EL (cell line): ENCODE data around the gene SLMAP.

Source experiments
- DNase-seq: peaks from one replicate; pipeline ENCODE4 v3.0.0-alpha.2; 2016

The SLMAP gene, protein sequence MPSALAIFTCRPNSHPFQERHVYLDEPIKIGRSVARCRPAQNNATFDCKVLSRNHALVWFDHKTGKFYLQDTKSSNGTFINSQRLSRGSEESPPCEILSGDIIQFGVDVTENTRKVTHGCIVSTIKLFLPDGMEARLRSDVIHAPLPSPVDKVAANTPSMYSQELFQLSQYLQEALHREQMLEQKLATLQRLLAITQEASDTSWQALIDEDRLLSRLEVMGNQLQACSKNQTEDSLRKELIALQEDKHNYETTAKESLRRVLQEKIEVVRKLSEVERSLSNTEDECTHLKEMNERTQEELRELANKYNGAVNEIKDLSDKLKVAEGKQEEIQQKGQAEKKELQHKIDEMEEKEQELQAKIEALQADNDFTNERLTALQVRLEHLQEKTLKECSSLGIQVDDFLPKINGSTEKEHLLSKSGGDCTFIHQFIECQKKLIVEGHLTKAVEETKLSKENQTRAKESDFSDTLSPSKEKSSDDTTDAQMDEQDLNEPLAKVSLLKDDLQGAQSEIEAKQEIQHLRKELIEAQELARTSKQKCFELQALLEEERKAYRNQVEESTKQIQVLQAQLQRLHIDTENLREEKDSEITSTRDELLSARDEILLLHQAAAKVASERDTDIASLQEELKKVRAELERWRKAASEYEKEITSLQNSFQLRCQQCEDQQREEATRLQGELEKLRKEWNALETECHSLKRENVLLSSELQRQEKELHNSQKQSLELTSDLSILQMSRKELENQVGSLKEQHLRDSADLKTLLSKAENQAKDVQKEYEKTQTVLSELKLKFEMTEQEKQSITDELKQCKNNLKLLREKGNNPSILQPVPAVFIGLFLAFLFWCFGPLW

DNA sequence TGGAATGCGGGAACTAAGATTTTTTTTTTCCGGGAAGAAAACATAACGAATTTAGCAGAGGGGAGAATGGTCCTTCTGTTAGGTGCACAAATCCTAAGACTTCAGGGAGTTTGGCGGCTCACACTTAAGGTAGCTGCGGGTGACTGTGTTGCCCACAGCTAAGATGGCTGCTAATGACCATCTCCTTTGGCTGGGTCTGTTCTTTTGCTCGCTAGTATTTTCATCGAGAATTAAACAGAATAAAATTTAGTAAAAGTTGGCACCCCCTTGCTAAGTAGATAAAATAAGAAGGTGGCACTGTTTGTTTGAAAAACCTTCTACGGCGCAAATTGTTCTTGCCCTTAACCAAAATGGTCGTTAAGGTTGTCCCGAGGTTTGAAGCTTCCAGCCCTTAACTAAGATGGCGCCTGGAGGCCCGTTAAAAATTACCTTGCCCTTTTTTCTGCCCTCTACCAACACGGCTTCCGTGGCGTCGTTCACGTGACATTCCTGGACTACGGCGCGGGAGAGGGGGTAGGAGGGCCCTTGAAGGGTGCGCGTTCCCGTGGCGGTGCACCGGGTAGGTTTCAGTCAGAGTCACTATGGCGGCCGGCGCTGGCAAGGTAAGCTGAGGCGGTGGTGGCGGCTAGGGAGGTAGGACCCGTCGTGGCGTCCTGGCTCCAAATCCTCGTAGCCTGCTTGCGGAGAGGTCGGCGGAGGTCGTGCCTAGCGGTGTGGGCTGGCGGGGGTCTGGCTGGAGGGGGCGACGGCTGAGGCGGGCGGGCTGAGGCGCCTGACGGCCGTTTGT is at the start of gene SLMAP:
Gene SLMAP (plus strand): TSS at position 569 of the 787 bp plus-strand sequence. CDS start 1,343 bp downstream, outside the sequence.
- peak; percentile 97 for DNase-seq

DNA sequence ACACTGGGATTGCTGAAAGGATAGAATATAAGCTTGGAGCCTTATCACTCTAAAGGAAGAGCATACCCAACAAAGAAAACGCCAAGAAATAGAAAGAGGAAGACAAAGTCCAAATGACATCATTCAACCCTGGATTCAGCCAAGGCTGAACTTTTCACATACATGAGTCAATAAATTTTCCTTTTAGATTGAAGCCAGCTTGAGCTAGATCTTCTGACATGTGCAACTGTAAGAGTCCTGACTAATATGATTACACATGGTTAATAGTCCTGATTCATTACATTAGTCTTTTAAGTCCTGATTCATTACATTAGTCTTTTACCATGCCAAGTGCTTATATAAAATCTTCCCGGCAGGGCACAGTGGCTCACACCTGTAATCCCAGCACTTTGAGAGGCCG is 49.6 kb upstream of the SLMAP start:
- DNase-seq = peak; percentile 71

DNA sequence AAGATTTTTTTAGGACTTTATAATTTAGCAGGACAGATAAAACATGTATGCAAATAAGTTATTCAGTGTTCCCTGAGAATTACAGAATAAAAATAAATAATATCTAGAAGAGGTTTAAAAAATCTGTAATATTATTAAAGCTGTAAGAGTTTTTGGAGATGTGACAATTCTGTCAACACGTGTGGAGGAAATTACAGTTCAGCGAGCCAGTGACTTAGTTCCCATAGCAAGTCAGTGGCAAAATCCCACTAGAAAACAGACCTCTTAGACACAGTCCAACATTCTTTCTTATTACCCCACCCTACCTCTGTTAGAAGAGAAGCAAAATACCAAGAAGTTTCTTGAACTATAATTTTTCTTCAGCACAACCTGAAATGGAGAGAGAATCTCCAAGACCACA is 47.1 kb upstream of the SLMAP start:
- DNase-seq = no peak

DNA sequence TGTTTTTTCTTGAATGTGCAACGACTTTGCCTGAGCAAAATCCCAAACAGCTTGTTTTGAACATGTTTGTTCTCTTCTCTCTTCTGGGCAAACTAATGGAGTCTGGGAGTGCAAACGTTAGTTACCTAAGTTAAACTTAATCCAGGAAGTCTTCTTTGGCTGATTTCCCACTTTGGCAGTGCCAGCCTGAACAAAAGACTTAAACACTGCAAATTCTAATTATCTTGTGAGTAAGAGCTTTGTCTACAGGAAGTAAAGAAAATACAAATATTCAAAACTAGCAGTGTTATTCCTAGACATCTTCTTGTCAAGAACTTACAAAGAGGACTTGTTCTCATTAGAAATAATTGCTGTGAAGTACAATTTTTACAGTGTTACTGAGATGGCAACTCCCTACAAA is 46.5 kb upstream of the SLMAP start:
- DNase-seq = no peak

DNA sequence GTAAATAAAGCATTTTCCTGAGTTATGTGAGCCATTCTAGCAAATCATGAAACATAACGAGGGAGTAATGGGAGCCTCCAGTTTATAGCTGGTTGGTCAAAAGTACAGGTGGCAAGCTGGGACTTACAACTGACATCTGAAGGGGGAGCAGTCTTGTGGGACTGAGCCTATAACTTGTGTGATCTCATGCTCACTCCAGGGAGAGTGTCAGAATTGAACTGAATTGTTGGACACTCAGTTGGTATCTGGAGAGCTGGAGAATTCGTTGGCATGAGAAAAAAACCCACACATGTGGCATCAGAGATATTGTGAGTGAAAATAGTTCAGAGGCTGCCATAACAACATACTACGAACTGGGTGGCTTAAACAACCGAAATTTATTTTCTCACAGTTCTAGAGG is 40.4 kb upstream of the SLMAP start:
- DNase-seq = no peak

DNA sequence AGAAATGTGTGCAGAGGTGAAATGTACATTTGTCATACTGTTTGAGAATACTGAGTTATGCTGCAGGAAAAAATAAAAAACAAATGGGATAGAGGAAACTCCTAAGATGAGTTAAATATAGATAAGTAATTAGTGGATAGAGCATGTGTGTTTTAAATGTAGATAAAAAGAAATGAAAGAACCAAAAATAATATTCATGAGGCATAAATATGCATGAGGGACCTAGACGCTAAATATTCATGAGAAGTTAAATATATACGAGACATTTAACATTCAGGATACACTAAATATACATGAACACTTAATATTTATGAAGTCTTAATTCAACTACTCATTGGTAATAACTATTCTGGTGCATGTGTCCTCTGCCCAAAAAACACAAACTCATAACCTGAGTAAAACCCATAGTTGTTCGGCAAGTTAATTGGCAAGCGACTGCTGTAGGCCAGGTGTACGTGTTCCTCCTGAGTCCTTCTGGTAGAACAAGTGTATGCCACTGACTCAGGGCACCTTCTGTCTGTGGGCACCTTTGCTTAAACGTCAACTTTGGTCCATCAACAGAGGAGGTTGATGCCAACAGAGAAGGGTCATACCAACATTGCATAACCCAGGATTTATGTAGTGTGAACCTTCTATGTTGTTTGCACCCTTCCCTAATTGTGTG is 38.8 kb upstream of the SLMAP start:
- no peak for DNase-seq

DNA sequence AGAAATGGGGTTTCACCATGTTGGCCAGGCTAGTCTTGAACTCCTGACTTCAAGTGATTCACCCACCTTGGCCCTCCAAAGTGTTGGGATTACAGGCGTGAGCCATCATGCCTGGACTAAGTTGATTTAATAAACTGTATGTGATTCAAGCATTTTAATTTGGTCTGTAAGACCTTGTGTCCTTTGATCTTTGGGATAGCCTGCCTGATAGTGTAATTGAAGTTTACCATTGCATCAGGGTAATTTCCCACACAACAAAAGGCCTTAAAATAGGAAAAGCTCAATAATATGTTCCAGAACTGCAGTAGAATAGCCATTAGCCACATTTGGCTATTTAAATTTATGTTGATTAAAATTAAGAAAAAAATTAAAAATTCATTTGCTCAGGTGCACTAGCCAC is 38.0 kb upstream of the SLMAP start:
- DNase-seq = no peak

DNA sequence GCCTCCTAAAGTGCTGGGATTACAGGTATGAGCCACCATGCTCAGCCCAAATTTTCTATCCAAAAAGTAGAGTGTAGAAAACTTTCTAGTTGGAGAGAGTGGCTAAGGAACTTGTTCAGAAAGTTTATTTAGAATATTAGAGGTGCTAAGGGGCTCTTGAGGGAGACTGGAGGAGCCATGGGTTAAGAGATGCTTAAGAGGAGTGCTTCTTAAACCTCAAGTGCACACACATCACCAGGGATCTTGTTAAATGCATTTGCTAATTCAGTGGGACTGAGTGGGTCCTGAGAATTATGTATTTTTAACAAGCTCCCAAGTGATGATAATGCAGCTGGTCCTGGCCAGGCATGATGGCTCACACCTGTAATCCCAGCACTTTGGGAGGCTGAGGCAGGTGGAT is 29.7 kb upstream of the SLMAP start:
- no peak for DNase-seq

DNA sequence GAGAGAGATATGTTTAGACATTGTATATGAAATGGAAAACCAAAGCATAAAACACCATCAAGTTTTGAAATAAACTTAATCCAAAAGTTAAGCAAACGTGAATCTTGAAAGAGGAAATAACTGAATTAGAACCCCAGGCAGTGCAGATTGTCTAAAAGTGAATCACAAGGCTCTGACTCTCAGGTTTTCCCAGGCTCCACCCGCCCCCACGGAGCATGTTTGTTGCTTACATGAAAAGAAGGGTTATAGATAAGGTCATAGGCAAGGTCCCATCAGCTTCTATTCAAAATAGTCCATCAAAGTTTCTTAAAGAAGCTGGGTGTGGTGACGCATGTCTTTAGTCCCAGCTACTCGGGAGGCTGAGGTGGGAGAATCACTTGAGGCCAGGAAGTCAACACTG is 29.0 kb upstream of the SLMAP start:
- peak; percentile 19 for DNase-seq

DNA sequence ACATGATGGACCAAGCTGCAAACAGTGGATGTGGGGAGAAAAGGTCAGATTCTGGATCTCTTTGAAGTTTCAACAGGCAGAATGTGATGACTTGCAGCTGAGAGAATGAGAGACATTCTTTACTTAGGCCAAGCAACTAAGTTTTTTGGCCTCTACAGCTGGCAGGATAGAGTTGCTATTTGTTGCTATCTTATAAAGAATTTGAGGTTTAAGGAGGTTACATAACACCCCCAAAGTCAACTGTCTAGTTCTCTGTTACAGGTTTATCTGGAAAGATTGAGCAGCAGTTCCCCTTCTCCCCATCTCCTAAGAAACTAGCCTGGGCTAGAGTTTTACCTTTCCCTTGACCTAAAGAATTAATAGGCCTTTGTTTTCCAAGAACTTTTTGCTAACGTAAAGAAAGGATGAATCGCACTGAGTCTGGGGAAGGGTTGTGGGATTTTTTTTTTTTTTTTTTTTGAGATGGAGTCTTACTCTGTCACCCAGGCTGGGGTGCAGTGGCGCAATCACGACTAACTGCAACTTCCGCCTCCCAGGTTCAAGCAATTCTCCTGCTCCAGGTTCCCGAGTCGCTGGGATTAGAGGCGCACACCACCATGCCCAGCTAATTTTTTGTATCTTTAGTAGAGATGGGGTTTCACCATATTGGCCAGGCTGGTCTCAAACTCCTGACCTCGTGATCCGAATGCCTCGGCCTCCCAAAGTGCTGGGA is 26.6 kb upstream of the SLMAP start:
- DNase-seq = no peak

DNA sequence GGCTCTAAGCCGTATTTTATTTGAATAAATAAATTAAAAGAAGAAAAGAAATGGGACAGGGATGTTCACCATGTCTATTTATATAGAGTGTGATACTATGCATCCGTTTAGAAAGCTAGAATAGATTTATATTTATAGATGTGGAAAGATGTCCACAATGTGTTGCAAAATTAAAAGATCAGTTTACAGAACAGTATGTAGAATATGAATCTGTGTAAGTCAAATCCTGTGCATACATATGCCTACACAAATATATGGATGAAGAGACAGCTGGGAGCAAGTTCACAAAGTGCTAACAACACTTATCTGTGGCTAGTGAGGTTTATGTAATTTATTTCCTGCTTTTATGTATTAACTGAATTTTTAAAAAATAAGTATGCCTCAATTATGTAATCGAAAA is 25.4 kb upstream of the SLMAP start:
- DNase-seq = no peak

DNA sequence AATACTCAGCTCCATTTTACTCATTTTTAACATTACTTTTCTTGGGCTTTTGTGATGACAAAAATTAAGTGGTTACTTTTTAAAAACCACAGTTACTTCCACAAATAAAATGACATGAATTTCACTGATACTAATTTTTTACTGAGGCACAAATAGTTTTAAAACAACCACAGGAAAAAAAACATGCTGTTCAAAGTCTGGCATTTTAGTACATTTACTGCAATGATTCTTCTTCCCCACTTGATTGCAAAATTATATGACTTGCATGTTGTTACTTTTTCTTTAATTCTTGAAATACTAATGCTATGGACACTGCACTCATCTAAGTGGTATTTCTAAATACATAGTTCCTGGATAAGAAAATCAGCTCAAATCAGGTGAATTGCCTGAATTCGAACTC is 24.8 kb upstream of the SLMAP start:
- DNase-seq = no peak

DNA sequence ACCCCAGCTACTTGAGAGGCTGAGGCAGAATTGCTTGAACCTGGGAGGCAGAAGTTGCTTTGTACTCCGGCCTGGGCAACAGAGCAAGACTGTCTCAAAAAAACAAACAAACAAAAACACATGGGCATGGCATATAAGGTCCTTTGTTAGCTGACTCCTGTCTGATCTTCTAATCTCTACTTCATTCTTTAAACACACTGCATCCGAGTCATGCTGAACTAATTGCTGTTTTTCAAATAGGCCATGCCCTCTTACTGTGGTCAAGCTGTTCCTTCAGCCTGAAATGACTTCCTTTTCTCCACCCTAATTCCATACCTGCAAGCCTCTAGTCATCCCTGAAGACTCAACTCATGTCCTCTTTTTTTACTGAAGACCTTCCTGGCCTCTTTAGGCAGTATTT is 22.3 kb upstream of the SLMAP start:
- DNase-seq = peak; percentile 16

DNA sequence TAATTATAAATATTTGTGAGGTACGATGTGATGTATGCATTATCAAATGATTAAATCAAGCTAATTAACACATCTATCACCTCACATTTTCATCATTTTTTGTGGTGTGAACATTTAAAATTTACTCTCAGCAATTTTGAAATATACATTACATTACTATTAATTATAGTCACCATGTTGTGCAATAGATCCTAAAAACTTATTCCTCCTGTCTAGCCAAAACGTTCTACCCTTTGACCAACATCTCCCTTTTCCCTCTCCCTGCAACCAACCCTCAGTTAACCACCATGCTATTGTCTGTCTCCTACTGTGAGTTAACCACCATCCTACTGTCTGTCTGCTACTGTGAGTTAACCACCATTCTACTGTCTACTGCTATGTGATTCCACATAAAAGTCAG is 20.7 kb upstream of the SLMAP start:
- no peak for DNase-seq

DNA sequence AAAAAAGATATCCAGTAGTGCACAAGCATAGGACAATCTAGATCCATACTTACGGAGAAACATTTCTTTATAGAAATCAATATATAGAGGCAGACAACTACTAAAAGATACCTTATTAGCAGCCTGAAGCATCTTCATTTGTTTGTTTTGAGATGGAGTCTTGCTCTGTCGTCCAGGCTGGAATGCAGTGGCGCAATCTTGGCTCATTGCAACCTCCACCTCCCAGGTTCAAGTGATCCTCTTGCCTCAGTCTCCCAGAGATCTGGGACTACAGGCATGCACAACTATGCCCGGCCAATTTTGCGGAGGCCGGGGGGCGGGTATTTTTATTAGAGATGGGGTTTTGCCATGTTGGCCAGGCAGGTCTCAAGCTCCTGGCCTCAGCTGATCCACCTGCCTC is 18.3 kb upstream of the SLMAP start:
- DNase-seq = no peak

DNA sequence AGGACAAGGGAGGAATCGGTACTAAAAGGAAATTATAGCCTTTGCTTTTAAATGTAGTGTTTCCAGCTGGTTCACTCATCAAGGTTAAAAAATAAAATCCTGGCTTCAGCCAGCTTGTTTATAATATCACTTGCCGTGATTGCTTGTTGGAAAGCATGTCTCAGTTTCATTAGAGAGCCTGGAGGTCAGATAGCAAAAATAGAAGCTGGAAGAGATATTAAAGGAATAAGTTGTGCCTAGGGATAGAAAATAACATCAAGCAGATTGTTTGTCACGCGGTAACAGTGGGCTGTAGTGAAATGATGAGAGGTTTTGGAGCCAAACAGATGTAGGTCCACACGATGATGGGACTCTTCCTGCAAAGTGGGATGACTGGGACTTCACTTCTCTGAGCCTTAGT is 17.7 kb upstream of the SLMAP start:
- DNase-seq = no peak

DNA sequence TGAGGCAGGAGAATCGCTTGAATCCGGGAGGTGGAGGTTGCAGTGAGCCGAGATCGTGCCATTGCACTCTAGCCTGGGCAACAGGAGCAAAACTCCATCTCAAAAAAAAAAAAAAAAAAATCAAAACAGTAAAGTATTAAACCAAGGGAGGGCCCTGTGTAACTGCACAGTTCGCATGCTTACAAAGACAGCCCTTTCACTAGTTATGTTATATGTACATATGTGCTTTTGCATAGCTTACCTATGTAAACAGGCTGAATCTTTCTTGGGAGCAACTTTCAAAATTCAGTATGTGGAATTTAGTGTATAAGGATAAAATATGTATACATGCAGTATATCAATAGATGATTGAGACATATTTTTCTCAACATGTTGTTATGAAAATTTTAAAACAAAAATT is 16.1 kb upstream of the SLMAP start:
- no peak for DNase-seq

DNA sequence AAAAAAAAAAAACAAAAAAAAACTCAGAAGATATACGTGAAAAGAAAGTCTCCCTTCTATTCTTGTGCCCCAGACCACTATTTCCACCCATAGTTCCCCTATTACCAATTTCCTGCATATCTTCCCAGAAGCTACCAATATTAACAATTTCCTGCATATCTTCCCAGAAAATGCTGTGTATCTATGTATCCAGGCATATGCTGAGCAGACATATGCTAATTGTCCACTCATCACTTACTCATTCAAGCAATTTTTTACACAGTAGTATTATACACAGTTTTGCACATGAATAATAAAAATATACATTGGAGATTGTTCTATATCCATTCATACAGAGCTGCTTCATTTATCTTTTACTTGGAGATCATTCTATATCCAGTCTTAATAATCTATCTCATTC is 12.6 kb upstream of the SLMAP start:
- DNase-seq = peak; percentile 37

DNA sequence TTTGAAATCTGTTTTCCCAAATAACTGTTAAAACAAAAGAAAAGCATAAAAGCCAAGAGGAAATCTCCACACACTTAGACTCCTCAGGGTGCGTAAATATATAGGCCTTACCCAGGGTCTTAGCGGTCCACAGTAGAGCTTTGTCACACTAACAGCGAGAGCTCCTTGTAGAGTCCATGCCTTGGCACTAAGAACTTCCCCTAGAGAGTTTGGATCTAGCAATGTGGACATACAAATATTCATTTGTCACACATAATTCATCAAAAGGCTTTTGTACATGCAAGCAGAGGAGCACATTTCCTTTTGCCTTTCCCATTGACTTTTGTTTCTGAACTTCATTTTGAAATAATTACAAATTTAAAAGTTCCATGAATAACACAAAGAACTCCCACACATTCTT is 11.0 kb upstream of the SLMAP start:
- no peak for DNase-seq

DNA sequence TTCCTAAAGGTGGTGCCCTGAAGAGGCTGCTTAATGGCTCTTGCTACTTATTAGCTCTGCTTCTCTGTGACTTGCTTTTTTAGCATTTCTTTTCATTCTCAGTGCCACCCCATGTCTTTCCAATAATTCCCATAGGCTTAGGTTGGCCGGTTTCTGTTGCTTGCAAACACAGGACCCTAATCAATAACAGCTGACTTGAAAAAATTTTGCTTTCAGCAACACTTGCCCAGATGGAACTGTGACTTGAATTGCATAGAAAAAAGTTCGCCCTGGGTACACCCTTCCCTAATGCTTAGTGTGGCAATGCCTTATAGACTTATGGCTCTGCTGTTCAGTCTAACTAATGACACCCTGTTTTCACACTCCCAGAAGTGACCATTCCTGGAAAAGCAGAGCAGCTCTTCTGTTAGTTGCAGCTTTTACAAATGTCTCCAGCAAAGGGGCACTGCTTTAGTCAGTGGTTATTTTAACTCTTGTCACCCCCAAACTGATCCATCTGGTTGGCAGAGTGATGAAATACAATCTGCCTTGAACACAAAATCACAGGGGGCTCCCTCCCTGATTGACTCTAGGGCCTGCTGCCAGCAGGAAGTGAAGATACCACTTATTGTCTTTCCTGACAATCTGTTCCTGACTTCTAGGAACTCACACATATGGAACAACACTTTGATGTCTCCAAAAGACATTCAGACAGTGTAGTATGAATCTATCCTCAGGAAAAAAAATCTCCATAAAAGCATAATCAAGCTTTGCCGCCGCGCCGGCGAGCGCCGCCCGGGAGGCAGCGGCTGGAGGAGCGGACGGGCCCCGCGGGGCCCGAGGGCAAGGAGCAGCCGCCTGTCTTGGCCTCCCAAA is 9.7 kb upstream of the SLMAP start:
- DNase-seq = no peak

DNA sequence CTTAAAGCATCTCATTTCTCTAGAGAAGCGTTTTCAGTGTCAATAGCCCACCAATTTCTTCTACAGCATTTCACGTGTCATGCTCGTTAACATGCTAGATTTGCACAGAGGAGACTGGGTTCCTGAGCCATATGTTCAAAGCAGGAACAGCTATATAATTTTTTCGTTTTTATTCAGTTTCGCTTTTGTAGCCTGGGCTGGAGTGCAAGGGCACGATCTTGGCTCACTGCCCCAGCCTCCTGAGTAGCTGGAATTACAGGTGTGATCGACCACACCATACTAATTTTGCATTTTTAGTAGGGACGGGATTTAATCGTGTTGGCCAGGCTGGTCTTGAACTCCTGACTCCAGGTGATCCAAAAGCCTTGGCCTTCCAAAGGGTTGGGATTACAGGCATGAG is 6.6 kb upstream of the SLMAP start:
- DNase-seq = no peak
